ENCODE data around the gene ACTN4.

ACTN4 gene

DNA sequence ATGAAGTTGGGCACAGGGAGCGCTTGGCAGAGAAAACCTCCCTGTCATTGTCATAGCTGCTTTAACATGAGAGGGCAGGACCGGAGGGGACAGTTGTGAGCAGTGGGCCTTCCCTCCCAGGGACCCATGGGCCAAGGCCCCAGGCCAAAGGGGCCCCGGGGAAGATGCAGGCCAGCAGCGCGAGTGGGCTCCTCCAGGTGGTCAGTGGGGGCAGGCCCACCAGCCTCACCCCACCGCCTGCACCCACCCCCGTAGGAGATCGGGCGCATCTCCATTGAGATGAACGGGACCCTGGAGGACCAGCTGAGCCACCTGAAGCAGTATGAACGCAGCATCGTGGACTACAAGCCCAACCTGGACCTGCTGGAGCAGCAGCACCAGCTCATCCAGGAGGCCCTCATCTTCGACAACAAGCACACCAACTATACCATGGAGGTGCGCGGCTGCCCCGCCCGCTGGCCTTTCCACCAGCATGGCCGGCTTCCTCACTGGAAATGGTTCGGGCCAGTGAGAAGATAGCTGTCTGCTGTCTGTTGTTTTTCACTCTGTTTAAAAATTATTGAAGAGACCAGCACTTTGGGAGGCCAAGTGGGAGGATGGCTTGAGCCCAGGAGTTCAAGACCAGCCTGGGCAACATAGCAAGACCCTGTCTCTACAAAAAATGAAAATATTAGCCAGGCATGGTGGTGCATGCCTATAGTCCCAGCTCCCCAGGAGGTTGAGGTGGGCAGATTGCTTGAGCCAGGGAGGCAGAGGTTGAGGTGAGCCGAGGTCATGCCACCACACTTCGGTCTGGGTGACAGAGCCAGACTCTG, 78.2 kb downstream of the ACTN4 start:
- DNase-seq (ENCODE audit: low read depth), result no peak

- no peak for DNase-seq (ENCODE audit: low read depth)
Measured at GRCh38 chr19:38726284-38726673, 78.8 kb downstream of the ACTN4 start.

- DNase-seq (ENCODE audit: low read depth), result peak; percentile 41
Measured at GRCh38 chr19:38726761-38727301, 79.4 kb downstream of the ACTN4 start.

DNA sequence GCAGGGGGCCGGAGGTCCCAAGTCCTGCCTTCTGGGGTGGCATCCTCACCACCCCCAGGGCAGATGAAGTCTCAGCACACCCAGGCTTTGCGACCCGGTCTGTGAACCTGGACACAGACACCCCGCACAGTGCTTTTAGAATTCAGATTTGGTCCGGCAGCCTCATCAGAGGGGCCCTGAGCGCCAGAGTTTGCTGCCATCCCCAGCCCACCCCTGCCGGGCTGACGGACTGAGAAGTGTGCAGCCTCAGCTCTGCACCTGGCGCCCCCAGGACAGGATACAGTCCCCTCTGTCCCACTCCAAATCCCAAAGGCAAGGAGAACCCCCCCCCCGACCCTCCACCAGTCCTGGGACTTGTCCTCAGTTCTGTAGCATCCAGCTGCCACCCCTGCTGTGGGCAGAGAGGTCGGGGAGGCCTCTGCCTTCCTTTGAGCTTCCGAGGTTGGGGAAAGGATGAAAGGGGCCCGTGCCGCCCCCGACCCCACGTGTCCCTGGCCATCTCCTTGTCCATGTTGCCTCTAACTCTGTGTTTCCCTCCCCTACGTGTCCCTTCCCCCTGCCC, 79.9 kb downstream of the ACTN4 start:
- no peak for DNase-seq (ENCODE audit: low read depth)

GRCh38 chr19:38727868-38728660, 80.6 kb downstream of the ACTN4 start:
- no peak for DNase-seq (ENCODE audit: low read depth)

- no peak for DNase-seq (ENCODE audit: low read depth)
Measured at GRCh38 chr19:38728752-38729541, 81.5 kb downstream of the ACTN4 start.

DNA sequence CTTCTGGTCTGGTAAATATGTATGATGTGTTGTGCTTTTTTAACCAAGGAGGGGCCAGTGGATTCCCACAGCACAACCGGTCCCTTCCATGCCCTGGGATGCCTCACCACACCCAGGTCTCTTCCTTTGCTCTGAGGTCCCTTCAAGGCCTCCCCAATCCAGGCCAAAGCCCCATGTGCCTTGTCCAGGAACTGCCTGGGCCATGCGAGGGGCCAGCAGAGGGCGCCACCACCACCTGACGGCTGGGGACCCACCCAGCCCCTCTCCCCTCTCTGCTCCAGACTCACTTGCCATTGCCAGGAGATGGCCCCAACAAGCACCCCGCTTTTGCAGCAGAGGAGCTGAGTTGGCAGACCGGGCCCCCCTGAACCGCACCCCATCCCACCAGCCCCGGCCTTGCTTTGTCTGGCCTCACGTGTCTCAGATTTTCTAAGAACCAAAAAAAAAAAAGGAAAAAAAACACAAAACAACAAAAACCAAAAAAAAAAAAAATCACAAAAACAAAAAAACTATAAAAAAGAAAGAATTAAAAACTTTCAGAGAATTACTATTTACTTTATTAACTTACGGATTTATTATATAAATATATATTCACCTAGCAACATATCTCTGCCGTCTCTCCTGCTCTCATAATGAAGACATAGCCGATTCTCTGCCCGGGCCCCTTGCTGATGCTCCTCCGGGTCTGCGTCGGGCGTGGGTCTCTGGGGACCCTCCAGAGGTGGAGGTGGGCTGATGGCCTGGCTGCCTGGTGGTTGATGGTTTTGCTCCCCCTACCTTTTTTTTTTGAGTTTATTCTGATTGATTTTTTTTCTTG, 82.4 kb downstream of the ACTN4 start:
- DNase-seq (ENCODE audit: low read depth), result peak; percentile 57

- no peak for DNase-seq (ENCODE audit: low read depth)
Measured at GRCh38 chr19:38730470-38730730, 83.0 kb downstream of the ACTN4 start.

DNA sequence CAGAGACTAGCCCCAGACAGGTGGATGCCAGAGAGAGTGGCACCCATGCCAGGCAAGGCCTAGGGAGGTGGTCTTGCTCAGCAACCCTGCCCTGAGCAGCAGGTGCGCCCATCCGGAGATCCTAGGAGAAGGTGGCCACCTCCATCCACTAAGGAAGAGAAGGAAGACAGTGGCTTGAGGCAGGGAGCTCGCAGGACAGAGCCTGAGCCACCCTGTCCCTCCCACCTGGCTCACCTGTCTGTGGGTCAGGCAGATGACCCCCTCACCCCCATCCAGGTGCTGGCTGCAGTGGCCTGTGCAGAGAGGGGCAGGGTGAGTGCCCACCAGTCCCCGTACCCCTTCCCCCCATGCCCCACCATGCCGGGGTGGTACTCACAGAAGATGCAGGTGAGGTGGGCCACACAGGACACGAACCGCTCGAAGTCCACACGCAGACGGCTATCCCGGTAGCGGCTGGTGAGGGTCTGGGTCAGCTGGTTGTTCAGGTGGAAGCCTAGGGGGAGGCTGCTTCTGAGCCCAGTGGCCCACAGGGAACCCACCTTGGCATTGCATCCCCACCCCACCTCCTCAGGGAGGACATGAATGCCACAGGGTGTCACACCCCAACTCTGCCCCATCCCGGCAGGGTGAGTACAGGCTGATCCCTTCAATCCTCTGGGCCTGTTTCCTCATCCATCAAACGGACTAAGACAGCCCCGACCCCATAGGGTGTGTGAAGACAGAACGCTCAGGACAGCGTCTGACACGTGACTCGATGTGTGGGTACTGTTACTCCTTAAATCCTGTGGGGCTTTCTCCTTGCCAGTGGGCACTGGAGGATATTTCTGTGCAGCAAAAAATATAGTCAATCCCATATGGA, 83.5 kb downstream of the ACTN4 start:
- no peak for DNase-seq (ENCODE audit: low read depth)

DNA sequence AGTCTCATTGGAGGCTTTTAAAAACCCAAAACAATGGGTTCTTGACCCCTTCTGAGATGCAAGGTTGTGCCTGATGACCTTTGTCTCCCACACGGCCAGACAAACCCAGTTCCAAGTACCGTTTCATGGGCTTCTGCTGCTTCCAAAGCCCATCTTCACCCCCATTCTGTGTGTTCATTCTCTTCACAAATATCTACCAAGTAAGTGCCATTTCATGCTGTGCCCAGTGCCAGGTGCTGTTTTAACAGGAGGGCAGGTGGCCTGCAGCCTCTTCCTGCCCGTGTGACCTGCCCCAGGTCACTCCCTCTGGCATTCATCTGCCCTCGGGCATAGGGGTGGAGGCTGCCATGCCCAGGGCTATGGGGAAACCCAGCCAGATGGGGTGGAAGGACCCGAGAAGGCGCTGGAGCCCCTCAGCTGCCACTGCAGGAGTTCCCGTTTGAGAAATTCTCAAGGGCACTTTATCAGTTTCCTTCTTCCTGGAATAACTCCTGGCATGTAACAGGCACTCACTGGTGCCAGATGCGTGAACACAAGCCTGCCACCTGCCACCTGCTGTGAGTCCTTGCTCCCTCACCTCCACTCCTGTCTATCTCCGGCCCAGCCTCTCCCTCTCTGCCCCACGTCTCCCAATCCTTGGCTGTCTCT, 84.3 kb downstream of the ACTN4 start:
- DNase-seq (ENCODE audit: low read depth), result no peak

- DNase-seq (ENCODE audit: low read depth), result no peak
Measured at GRCh38 chr19:38733241-38733492, 85.7 kb downstream of the ACTN4 start.

DNA sequence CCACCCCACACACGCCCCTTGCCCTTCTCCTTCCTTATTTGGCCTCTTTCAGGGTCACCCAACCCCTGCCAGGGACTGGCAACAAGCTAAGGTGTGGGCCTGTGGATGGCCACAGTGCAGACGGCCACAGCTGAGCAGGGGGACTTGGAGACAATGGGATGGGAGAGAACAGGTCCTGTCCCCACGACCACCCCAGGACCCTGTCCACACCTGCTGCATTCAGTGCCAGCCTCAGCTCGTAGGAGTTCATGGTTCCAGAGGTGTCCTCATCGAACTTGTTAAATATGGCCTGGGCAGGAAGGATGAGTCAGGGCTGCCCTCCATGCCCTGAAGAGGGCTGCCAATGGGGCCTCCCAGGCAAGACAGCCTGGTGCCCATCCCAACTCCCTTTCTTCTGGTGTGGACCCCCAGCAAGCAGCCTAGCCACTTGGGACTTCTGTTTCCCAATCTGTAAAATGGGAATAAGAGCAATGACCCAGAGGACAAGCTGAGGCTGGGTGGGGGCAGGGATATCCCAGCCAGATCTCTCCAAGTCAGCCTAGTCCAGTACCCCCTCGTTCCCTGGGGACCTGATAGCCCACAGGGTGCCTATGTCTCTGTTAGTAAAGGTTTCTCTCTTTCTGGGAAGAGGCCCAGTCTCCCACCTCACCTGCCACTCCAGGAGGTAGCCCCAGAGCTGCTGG, 86.2 kb downstream of the ACTN4 start:
- DNase-seq (ENCODE audit: low read depth), result no peak

DNA sequence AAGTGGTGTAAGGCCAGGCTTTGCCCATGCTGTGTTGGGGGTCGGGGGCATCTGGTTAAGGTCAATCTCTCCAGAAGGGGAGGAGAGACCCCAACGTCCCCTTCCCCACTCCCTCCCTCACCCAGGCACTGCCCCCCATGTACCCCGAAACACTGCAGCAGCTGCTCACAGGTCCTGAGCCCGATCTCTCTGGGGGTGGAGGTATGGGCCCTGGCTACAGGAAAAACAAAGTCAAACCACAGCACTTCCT, 86.7 kb downstream of the ACTN4 start:
- no peak for DNase-seq (ENCODE audit: low read depth)

- DNase-seq (ENCODE audit: low read depth), result no peak
Measured at GRCh38 chr19:38734426-38735256, 87.2 kb downstream of the ACTN4 start.

GRCh38 chr19:38735257-38735686, 87.8 kb downstream of the ACTN4 start:
- DNase-seq (ENCODE audit: low read depth), result no peak

GRCh38 chr19:38736036-38736412, 88.6 kb downstream of the ACTN4 start:
- DNase-seq (ENCODE audit: low read depth), result peak; percentile 53

DNA sequence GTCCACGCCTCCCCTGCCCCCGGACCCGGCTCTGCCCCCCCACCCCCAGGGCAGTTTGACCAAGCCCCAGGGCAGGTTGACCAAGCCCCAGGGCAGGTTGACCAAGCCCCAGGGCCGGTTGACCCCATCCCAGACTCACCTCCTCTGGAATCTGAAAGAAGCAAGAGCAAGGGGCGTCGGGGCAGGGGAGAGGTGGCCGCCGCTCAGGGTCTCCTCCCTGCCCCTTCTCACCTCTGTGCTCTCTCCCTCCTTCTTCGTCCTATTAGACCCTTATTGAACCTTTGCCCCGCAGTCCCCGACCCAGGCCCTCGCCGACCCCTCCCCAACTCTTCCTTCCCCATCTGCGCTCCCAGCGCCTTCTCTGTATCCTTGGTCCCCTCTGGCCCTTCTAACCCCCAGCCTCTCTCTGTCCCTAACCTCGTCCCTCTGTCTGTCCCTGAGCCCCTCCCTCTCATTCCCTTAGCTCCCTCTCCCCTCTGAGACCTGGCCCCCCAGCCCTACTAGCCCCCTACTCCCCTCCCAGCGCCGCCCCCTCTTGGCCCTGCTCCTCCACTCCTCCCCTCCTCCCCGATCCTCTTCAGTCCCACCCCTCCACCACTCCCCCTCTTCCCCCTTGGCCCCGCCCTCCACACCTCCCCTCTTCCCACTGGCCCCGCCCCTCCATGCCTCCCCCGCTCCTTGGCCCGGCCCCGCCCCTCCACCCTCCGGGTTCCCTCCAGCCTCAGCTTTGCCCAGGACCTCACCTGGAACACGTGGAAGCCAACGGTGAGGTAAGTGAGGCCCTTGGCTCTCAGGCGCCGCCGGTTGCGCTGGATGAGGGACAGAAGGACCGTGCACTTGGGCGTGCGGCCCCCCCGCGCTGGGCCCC, 89.2 kb downstream of the ACTN4 start:
- no peak for DNase-seq (ENCODE audit: low read depth)

- no peak for DNase-seq (ENCODE audit: low read depth)
Measured at GRCh38 chr19:38737281-38737865, 89.9 kb downstream of the ACTN4 start.

Measured in stimulated activated CD8-positive, alpha-beta memory T cell treated with anti-CD3 and anti-CD28 coated beads, Interleukin-12 subunit alpha, Interleukin-12 subunit beta, amount 100 ng/mL, for 4 hours (primary cell).